ENCODE measurements around the gene CKAP4. TPM values are rescaled to one million over a fixed set of nuclear protein-coding genes. Genes with fewer than 3 reads are reported as not detected.

CKAP4 gene
- total and polyA plus RNA-seq, 10 of the 15 experiments (the other 5 are each of a cell fraction or from before 2014, with no cell fraction given), result 0.39 to 23.6 (median 11.1) TPM

DNA sequence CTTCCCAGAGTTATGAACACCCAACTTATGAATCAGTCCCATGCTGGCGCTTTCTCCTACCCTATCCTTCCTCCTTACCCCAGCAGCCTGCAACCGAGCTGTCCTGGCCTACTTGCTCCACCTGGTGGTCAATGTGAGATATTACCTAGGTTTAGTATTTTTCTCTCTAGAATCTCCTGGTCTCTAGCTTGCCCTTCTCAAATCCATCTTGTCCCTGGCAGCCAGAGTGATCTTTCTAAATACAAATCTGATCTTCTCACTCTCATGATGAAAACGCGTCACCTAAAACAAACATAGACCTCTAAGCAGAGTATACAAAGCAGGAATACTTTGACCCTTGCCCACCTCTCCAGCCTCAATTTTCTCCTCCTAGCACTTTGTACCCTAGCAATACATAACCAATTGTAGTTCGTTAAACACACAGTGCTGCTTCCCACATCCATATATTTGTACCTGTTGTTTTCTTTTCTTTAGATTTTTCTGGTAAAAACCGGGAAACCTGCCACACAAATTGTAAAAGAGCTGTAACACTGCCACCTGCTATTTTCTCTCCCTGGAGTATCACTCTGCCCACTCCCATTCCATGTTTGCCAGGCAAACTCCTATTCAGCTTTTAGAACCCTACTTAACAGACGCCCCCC lies 34.8 kb upstream of the CKAP4 start:
- Histone ChIP-seq H3K4me2 (ENCODE audit: control insufficient read depth, insufficient read depth) (no peak overlapping the region), H3K9me3 (replicated peaks; ENCODE audit: control insufficient read depth, insufficient read depth, low read length) (peaks cover 4% of the 10 kb centered on the region; the same call in 2 of the 3 replicates), H2AFZ (ENCODE audit: control insufficient read depth, low read depth, low read length) (no peak overlapping the region), H3K4me3 (no peak overlapping the region), H4K20me1 (ENCODE audit: control insufficient read depth, insufficient read depth) (no peaks in the 10 kb centered on the region; the same call in 1 of the 2 replicates), H3K79me2 (ENCODE audit: control insufficient read depth, insufficient read depth, low read length) (no peaks in the 10 kb centered on the region), H3K27me3 (replicated peaks in 1 of 2; ENCODE audit: control insufficient read depth in 2 of 2, insufficient read depth in 2 of 2, low read length in 1 of 2) (no peaks in the 10 kb centered on the region; a peak in 1 of 4 replicates), H3K4me1 (ENCODE audit: control insufficient read depth, insufficient read depth, low read length) (no peaks in the 10 kb centered on the region), H3K9ac (ENCODE audit: control insufficient read depth, insufficient read depth, low read length) (no peak overlapping the region), H3K27ac (ENCODE audit: control insufficient read depth, insufficient read depth) (no peak overlapping the region), H3K36me3 (ENCODE audit: control insufficient read depth in 2 of 2, insufficient read depth in 2 of 2, low read length in 1 of 2) (no peaks in the 10 kb centered on the region)
- 4% methylated on average over 7 of the region's 7 CpGs for WGBS (ENCODE audit: insufficient coverage, insufficient replicate concordance, low lambda C conversion rate, missing lambda C conversion rate)
- FAIRE-seq (peak; percentile 44), ATAC-seq (peak; percentile 86), DNase-seq (ENCODE audit: low read depth, low spot score) (no peak)
- no TSS peak for BruUV-seq (replicated peaks)
- intact Hi-C loops (cut with micrococcal nuclease; ENCODE audit: unreplicated experiment) (loop anchor here (1.0 to 5.0 kb wide), 3 partner anchors 35 to 860 kb away; partner anchors contain the start of gene CKAP4), in situ Hi-C loops (cut with MboI) (loop anchor here (5.0 kb wide), 1 partner anchor 55 kb away; no protein-coding TSS in a partner anchor)
- RAD21 ChIA-PET (ENCODE audit: unreplicated experiment), result interaction anchor here (0.9 to 3.9 kb wide), 5 partner anchors 11 to 112 kb away, joined by 3 to 44 read pairs (median 5); no protein-coding TSS in a partner anchor
- CTCF ChIA-PET, result interaction anchor here (0.7 to 9.4 kb wide), 28 partner anchors 8 to 1468 kb away, joined by 3 to 206 read pairs (median 4); partner anchors contain the start of gene POLR3B
- SMC1A ChIA-PET (ENCODE audit: uncharacterized antibody, unreplicated experiment), result interaction anchor here (0.7 to 4.7 kb wide), 11 partner anchors 10 to 74 kb away, joined by 3 to 57 read pairs (median 4); no protein-coding TSS in a partner anchor
- POLR2A ChIA-PET, result interaction anchor here (0.9 kb wide), 1 partner anchor 14 kb away, joined by 3 read pairs; no protein-coding TSS in a partner anchor
- TF ChIP-seq ZNF24 (IDR thresholded peaks at IDR 0.05) (no peak), ZNF384 (IDR thresholded peaks at IDR 0.05; ENCODE audit: borderline replicate concordance, low read depth, low read length) (no peak), NBN (IDR thresholded peaks at IDR 0.05) (no peak), STAT3 (IDR thresholded peaks at IDR 0.05; ENCODE audit: low read depth, low read length) (no peak), TCF3 (IDR thresholded peaks at IDR 0.05; ENCODE audit: borderline replicate concordance, insufficient read depth, low read depth, low read length) (no peak), FOXM1 (IDR thresholded peaks at IDR 0.05; ENCODE audit: low read depth, low read length) (no peak), SMARCA5 (IDR thresholded peaks at IDR 0.05) (no peak), TCF7 (IDR thresholded peaks at IDR 0.05; ENCODE audit: borderline replicate concordance) (no peak), SMC3 (IDR thresholded peaks at IDR 0.05; ENCODE audit: borderline replicate concordance, low read length) (peak; percentile 87; the same call in 1 of the 2 replicates), NR2C2 (IDR thresholded peaks at IDR 0.05; ENCODE audit: borderline replicate concordance, control insufficient read depth, insufficient read length, low read depth) (no peak), IKZF1 (conservative IDR thresholded peaks at IDR 0.05) (no peak), CBFB (IDR thresholded peaks at IDR 0.05; ENCODE audit: low read depth) (no peak), NFYA (IDR thresholded peaks at IDR 0.05; ENCODE audit: borderline replicate concordance, low read depth, low read length) (no peak), CHD2 (IDR thresholded peaks at IDR 0.05; ENCODE audit: borderline replicate concordance, low read depth, low read length) (no peak)
- TF ChIP-seq, protein P1, sequence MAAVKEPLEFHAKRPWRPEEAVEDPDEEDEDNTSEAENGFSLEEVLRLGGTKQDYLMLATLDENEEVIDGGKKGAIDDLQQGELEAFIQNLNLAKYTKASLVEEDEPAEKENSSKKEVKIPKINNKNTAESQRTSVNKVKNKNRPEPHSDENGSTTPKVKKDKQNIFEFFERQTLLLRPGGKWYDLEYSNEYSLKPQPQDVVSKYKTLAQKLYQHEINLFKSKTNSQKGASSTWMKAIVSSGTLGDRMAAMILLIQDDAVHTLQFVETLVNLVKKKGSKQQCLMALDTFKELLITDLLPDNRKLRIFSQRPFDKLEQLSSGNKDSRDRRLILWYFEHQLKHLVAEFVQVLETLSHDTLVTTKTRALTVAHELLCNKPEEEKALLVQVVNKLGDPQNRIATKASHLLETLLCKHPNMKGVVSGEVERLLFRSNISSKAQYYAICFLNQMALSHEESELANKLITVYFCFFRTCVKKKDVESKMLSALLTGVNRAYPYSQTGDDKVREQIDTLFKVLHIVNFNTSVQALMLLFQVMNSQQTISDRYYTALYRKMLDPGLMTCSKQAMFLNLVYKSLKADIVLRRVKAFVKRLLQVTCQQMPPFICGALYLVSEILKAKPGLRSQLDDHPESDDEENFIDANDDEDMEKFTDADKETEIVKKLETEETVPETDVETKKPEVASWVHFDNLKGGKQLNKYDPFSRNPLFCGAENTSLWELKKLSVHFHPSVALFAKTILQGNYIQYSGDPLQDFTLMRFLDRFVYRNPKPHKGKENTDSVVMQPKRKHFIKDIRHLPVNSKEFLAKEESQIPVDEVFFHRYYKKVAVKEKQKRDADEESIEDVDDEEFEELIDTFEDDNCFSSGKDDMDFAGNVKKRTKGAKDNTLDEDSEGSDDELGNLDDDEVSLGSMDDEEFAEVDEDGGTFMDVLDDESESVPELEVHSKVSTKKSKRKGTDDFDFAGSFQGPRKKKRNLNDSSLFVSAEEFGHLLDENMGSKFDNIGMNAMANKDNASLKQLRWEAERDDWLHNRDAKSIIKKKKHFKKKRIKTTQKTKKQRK (IDR thresholded peaks at IDR 0.05; ENCODE audit: low read depth, low read length), result no peak
- TF ChIP-seq, protein P2, sequence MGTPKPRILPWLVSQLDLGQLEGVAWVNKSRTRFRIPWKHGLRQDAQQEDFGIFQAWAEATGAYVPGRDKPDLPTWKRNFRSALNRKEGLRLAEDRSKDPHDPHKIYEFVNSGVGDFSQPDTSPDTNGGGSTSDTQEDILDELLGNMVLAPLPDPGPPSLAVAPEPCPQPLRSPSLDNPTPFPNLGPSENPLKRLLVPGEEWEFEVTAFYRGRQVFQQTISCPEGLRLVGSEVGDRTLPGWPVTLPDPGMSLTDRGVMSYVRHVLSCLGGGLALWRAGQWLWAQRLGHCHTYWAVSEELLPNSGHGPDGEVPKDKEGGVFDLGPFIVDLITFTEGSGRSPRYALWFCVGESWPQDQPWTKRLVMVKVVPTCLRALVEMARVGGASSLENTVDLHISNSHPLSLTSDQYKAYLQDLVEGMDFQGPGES (IDR thresholded peaks at IDR 0.05), result no peak
- TF ChIP-seq, protein P3, sequence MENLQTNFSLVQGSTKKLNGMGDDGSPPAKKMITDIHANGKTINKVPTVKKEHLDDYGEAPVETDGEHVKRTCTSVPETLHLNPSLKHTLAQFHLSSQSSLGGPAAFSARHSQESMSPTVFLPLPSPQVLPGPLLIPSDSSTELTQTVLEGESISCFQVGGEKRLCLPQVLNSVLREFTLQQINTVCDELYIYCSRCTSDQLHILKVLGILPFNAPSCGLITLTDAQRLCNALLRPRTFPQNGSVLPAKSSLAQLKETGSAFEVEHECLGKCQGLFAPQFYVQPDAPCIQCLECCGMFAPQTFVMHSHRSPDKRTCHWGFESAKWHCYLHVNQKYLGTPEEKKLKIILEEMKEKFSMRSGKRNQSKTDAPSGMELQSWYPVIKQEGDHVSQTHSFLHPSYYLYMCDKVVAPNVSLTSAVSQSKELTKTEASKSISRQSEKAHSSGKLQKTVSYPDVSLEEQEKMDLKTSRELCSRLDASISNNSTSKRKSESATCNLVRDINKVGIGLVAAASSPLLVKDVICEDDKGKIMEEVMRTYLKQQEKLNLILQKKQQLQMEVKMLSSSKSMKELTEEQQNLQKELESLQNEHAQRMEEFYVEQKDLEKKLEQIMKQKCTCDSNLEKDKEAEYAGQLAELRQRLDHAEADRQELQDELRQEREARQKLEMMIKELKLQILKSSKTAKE (IDR thresholded peaks at IDR 0.05; ENCODE audit: low read depth, poor library complexity, severe bottlenecking), result no peak
